Left lung (tissue), 10 donors: ENCODE measurements around the gene ATXN2. TPM values are rescaled to one million over a fixed set of nuclear protein-coding genes. Genes with fewer than 3 reads are reported as not detected.
"Not testable (repeated sequence)": the region's sequence is repeated elsewhere in the genome, so short reads cannot be mapped to it uniquely, and the experiment has no call there.

Experiments
- ATAC-seq: fragments of 200-7000 bp; cut with Tn5 transposase; one replicate; pipeline ENCODE4 v1.9.1; 2020; ENCODE audit warnings: moderate library complexity
- DNase-seq, 4 donors: peaks; one replicate each; pipeline ENCODE4 v3.0.0-alpha.2; 2013 to 2020
- H3K27ac ChIP-seq, 2 donors: fragments of 200-600 bp; sonication (generic) in 1 of 2; one replicate each; pipeline versions ENCODE4 v1.5.0 to v1.8.0; 2020 to 2021
- H3K27me3 ChIP-seq, 2 donors: fragments of 200-600 bp; sonication (generic) in 1 of 2; one replicate each; pipeline versions ENCODE4 v1.5.0 to v1.8.0; 2020 to 2021
- H3K36me3 ChIP-seq, 2 donors: fragments of 200-600 bp; sonication (generic) in 1 of 2; one replicate each; pipeline versions ENCODE4 v1.5.0 to v1.8.0; 2020 to 2021
- H3K4me1 ChIP-seq, 2 donors: fragments of 200-600 bp; one replicate each; pipeline ENCODE4 v1.8.0; 2021
- H3K4me3 ChIP-seq, 2 donors: fragments of 200-600 bp; sonication (generic) in 1 of 2; one replicate each; pipeline versions ENCODE4 v1.5.0 to v1.8.0; 2020 to 2021; ENCODE audit warnings: mild to moderate bottlenecking in 1 of 2
- H3K9me3 ChIP-seq, 2 donors: fragments of 200-600 bp; sonication (generic) in 1 of 2; one replicate each; pipeline versions ENCODE4 v1.5.0 to v1.8.0; 2020 to 2021
- intact Hi-C, 2 donors: fragments of 100-400 bp; cut with DNase I; formaldehyde crosslinking; loops; one replicate each; pipeline versions ENCODE4 v1.11.2 to v1.14.2; 2022
- polyA plus RNA-seq, 6 donors: library from polyadenylated mRNA; unstranded; fragments of 120-200 nt; gene quantifications; one replicate each; pipeline ENCODE4 v1.2.1, GENCODE V29; 2013; ENCODE audit not compliant: insufficient read length in 6 of 6
- total RNA-seq, 2 donors: library from RNA; stranded (reverse); fragmentation: NEBNext Ultra II Directional; extraction: Animal tissue kit (Norgen Biotek cat#: 25700); gene quantifications; one replicate each; pipeline ENCODE4 v1.2.1, GENCODE V29; 2021
- TF ChIP-seq, protein P1 (sequence below), 2 donors: fragments of 200-600 bp; sonication (generic) in 1 of 2; IDR thresholded peaks; one replicate each; pipeline versions ENCODE4 v1.5.0 to v1.8.0; 2021; ENCODE audit warnings: antibody characterized with exemption in 2 of 2
- donor health status: DM: no; HTN: yes; CAD: no.
- donor health status: DM: no; HTN: no; CAD: no.

Gene ATXN2
- total and polyA plus RNA-seq, 8 donors: 60.9 to 90.2 (median 72.2) TPM

DNA sequence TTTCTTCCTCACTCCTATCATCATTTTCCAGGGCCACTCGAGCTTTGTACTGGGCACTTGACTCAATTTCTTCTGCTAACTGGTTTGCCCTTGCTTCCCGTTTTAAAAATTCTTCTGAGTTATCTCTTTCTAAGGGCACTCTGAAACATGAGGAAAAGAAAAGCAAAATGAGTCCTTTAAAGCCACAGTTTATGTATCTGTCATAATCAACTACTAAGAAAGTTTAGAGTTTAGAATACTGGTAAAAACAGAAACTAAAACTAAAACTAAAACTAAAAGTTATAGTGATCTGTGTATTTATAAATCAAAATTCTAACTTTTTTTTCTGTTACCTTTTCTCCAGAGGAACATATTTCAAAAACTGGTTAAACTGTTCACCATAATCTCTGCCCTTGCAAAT, 79.2 kb downstream of the ATXN2 start:
- no peaks in the 10 kb centered on the region for H3K4me1 ChIP-seq
- DNase-seq: no peak
- TF ChIP-seq, protein P1, sequence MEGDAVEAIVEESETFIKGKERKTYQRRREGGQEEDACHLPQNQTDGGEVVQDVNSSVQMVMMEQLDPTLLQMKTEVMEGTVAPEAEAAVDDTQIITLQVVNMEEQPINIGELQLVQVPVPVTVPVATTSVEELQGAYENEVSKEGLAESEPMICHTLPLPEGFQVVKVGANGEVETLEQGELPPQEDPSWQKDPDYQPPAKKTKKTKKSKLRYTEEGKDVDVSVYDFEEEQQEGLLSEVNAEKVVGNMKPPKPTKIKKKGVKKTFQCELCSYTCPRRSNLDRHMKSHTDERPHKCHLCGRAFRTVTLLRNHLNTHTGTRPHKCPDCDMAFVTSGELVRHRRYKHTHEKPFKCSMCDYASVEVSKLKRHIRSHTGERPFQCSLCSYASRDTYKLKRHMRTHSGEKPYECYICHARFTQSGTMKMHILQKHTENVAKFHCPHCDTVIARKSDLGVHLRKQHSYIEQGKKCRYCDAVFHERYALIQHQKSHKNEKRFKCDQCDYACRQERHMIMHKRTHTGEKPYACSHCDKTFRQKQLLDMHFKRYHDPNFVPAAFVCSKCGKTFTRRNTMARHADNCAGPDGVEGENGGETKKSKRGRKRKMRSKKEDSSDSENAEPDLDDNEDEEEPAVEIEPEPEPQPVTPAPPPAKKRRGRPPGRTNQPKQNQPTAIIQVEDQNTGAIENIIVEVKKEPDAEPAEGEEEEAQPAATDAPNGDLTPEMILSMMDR (IDR thresholded peaks at IDR 0.05): no peak
- H3K9me3 ChIP-seq: no peaks in the 10 kb centered on the region
- H3K4me3 ChIP-seq: no peak overlapping the region
- H3K27ac ChIP-seq: no peak overlapping the region
- no peaks in the 10 kb centered on the region for H3K27me3 ChIP-seq
- H3K36me3 ChIP-seq: peaks cover 5 to 96% of the 10 kb centered on the region in 2 donors
- no peak for ATAC-seq
- intact Hi-C loops: no loop called here

DNA sequence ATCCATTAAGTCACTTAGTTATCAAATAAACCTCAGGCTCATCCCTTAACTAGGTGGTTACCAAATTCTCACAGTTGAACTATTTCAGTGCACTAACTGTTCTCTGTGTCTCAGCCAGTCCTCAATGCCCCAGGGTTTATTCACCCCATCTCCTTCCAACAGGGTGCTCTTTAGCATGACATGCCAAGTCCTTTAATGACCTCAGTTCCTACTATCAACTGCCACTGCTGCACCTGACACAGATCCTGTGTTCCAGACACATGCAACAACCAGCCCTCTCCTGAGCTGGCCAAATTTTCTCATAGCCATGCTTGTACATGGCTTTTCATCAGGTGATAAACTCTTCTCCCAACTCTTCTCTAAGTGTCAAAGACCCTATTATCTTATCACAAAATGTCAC, 80.0 kb downstream of the ATXN2 start:
- no peak for ATAC-seq
- H3K36me3 ChIP-seq: peaks cover 5 to 94% of the 10 kb centered on the region in 2 donors
- no peaks in the 10 kb centered on the region for H3K9me3 ChIP-seq
- intact Hi-C loops: no loop called here
- DNase-seq: no peak
- TF ChIP-seq, protein P1 (IDR thresholded peaks at IDR 0.05): no peak
- H3K27ac ChIP-seq: no peak overlapping the region
- H3K4me1 ChIP-seq: no peaks in the 10 kb centered on the region
- H3K27me3 ChIP-seq: no peaks in the 10 kb centered on the region
- no peak overlapping the region for H3K4me3 ChIP-seq

DNA sequence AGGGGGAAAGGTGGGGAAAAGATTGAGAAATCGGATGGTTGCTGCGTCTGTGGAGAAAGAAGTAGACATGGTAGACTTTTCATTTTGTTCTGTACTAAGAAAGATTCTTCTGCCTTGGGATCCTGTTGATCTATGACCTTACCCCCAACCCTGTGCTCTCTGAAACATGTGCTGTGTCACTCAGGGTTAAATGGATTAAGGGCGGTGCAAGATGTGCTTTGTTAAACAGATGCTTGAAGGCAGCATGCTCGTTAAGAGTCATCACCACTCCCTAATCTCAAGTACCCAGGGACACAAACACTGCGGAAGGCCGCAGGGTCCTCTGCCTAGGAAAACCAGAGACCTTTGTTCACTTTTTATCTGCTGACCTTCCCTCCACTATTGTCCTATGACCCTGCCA, 91.4 kb downstream of the ATXN2 start:
- peaks cover 0 to 93% of the 10 kb centered on the region in 2 donors for H3K36me3 ChIP-seq
- H3K27ac ChIP-seq, H3K4me3 ChIP-seq, H3K9me3 ChIP-seq, ATAC-seq, H3K4me1 ChIP-seq, intact Hi-C loops, DNase-seq, H3K27me3 ChIP-seq: not testable (repeated sequence)

DNA sequence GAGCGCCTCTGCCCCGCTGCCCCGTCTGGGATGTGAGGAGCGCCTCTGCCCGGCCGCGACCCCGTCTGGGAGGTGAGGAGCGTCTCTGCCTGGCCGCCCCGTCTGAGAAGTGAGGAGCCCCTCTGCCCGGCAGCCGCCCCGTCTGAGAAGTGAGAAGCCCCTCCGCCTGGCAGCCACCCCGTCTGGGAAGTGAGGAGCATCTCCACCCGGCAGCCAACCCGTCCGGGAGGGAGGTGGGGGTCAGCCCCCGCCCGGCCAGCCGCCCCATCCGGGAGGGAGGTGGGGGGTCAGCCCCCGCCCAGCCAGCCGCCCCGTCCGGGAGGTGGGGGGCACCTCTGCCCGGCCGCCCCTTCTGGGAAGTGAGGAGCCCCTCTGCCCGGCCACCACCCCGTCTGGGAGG, 91.9 kb downstream of the ATXN2 start:
- H3K4me3 ChIP-seq, intact Hi-C loops, ATAC-seq, DNase-seq, H3K27ac ChIP-seq, H3K27me3 ChIP-seq, H3K4me1 ChIP-seq, H3K9me3 ChIP-seq: not testable (repeated sequence)
- peaks cover 0 to 93% of the 10 kb centered on the region in 2 donors for H3K36me3 ChIP-seq

DNA sequence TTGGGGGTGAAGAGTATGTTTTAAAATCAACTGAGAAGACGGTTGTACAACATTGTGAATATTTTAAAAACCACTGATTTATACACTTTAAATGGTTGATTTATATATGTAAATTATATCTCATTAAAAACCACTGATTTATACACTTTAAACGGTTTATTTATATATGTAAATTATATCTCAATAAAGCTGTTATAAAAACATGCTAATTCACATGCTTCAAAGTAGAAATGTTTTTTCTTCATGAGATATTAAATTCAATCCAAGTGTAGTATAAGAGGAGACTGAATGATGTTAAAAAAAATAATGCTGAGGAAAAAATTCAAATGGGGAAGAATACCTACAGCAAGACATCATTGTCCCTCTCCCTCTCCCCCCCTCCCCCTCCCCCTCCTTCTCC, 92.9 kb downstream of the ATXN2 start:
- Histone ChIP-seq H3K4me1 (no peaks in the 10 kb centered on the region), H3K9me3 (no peaks in the 10 kb centered on the region), H3K4me3 (no peak overlapping the region), H3K36me3 (peaks cover 0 to 93% of the 10 kb centered on the region in 2 donors), H3K27me3 (no peaks in the 10 kb centered on the region), H3K27ac (no peak overlapping the region)
- ATAC-seq (no peak), DNase-seq (no peak)
- TF ChIP-seq, protein P1 (IDR thresholded peaks at IDR 0.05): no peak
- intact Hi-C loops: no loop called here

DNA sequence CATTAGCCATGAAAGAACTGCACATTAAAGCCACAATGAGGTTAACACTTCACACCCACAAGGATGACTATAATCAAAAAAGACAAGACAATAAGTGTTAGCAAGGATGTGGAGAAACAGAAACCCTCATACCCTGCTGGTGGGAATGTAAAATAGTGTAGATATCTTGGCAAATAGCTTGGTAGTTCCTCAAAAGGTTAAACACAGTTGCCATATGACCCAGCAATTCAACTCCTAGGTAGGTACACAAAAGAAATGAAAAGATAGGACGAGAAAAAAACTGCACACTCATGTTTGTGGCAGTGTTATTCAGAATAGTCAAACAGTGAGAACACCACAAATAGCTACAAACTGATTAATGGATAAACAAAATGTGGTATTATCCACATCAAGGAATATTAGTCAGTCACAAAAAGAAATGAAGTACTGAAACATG, 93.5 kb downstream of the ATXN2 start:
- TF ChIP-seq, protein P1 (IDR thresholded peaks at IDR 0.05): no peak
- DNase-seq (no peak), ATAC-seq (no peak)
- Histone ChIP-seq H3K27me3 (no peaks in the 10 kb centered on the region), H3K36me3 (peaks cover 0 to 94% of the 10 kb centered on the region in 2 donors), H3K4me3 (no peak overlapping the region), H3K27ac (no peak overlapping the region), H3K9me3 (no peaks in the 10 kb centered on the region), H3K4me1 (no peaks in the 10 kb centered on the region)
- intact Hi-C loops: no loop called here
